DND-41 (cell line): ENCODE data around the gene MYO1D.
"Not testable (repeated sequence)": the region's sequence is repeated elsewhere in the genome, so short reads cannot be mapped to it uniquely, and the experiment has no call there.

Experiments used
- CTCF ChIP-seq: IDR thresholded peaks from 2 replicates; pipeline ENCODE4 v1.5.1; 2012; ENCODE audit warnings: borderline replicate concordance, low read length, moderate library complexity, mild to moderate bottlenecking; ENCODE audit not compliant: poor library complexity, severe bottlenecking; ENCODE audit errors: extremely low read depth
- EZH2 ChIP-seq: IDR thresholded peaks from 3 replicates; pipeline ENCODE4 v1.6.1; 2012; ENCODE audit warnings: borderline replicate concordance, low read depth, mild to moderate bottlenecking, moderate library complexity, low read length, inconsistent platforms; ENCODE audit not compliant: severe bottlenecking

DNA sequence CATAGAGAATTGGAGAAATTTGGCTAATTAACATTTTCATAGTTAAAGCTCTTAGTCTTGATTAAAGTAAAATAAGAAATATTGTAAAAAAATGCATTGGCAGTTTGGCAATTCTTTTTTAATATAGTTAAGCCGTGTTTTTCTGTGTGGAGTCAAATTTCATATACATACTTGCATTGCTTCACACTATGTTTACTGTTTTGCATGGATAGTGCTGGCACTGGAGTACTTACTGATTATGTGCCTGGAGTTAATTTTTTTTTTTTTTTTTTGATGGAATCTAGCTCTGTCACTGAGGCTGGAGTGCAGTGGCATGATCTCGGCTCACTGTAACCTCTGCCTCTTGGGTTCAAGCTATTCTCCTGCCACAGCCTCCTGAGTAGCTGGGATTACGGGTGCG lies 43.0 kb upstream of the MYO1D start:
- TF ChIP-seq CTCF, EZH2: not testable (repeated sequence)
